Neuronal stem cell (in vitro differentiated cells): ENCODE measurements around the gene PKMYT1.

Experiments used
- DNase-seq: peaks from one replicate; pipeline ENCODE4 v3.0.0-alpha.2; 2013; ENCODE audit warnings: low spot score
- H2AFZ ChIP-seq: one replicate; pipeline ENCODE4 v1.6.1; 2013; ENCODE audit warnings: mild to moderate bottlenecking, low read length, inconsistent platforms
- H2AK5ac ChIP-seq: 2 replicates; pipeline ENCODE4 v1.6.1; 2013; ENCODE audit warnings: low read depth, mild to moderate bottlenecking, inconsistent platforms, low read length, moderate library complexity, mixed read lengths
- H2BK120ac ChIP-seq: 2 replicates; pipeline ENCODE4 v1.6.1; 2013; ENCODE audit warnings: low read depth, mild to moderate bottlenecking, inconsistent platforms, low read length, moderate library complexity, mixed read lengths
- H2BK12ac ChIP-seq: one replicate; pipeline ENCODE4 v1.6.1; 2013; ENCODE audit warnings: low read length, inconsistent platforms
- H2BK15ac ChIP-seq: 2 replicates; pipeline ENCODE4 v1.6.1; 2013; ENCODE audit warnings: mild to moderate bottlenecking, low read length, inconsistent platforms, mixed read lengths
- H2BK5ac ChIP-seq: one replicate; pipeline ENCODE4 v1.6.1; 2013; ENCODE audit warnings: inconsistent platforms, mild to moderate bottlenecking, low read length, moderate library complexity
- H3K14ac ChIP-seq: one replicate; pipeline ENCODE4 v1.6.1; 2013; ENCODE audit warnings: low read length, inconsistent platforms
- H3K18ac ChIP-seq: 2 replicates; pipeline ENCODE4 v1.6.1; 2013; ENCODE audit warnings: low read length, inconsistent platforms
- H3K23ac ChIP-seq: 2 replicates; pipeline ENCODE4 v1.6.1; 2013; ENCODE audit warnings: low read depth, mild to moderate bottlenecking, mixed read lengths, low read length, inconsistent platforms; ENCODE audit not compliant: poor library complexity
- H3K27ac ChIP-seq: replicated peaks from 3 replicates; pipeline ENCODE4 v1.5.1; 2013; ENCODE audit warnings: low read length, inconsistent platforms
- H3K27me3 ChIP-seq, 3 experiments: 2 replicates each; pipeline ENCODE4 v1.6.1; 2013; ENCODE audit warnings: low read length in 3 of 3, mild to moderate bottlenecking in 2 of 3, inconsistent platforms in 1 of 3, low read depth in 1 of 3, mixed read lengths in 1 of 3, moderate library complexity in 1 of 3; ENCODE audit not compliant: control insufficient read depth in 3 of 3, insufficient read depth in 3 of 3
- H3K36me3 ChIP-seq, 2 donors: replicated peaks in 1 of 2; 2 replicates each; pipeline ENCODE4 v1.6.1; 2013; ENCODE audit warnings: low read length in 2 of 2; ENCODE audit not compliant: control insufficient read depth in 2 of 2, insufficient read depth in 2 of 2
- H3K4ac ChIP-seq: 2 replicates; pipeline ENCODE4 v1.6.1; 2013; ENCODE audit warnings: inconsistent platforms, mild to moderate bottlenecking, low read length, moderate library complexity
- H3K4me1 ChIP-seq, 2 donors: 1 replicate in 1 of 2; 2 replicates in 1 of 2; pipeline ENCODE4 v1.6.1; 2013; ENCODE audit warnings: low read length in 2 of 2, low read depth in 1 of 2; ENCODE audit not compliant: control insufficient read depth in 2 of 2, insufficient read depth in 1 of 2
- H3K4me2 ChIP-seq: one replicate; pipeline ENCODE4 v1.6.1; 2013; ENCODE audit warnings: mild to moderate bottlenecking, low read length, inconsistent platforms; ENCODE audit not compliant: insufficient read depth, poor library complexity, severe bottlenecking
- H3K4me3 ChIP-seq, 2 donors: 2 replicates each; pipeline ENCODE4 v1.5.1; 2013; ENCODE audit warnings: low read length in 2 of 2, mild to moderate bottlenecking in 2 of 2, inconsistent platforms in 1 of 2, moderate library complexity in 1 of 2
- H3K79me1 ChIP-seq: one replicate; pipeline ENCODE4 v1.6.1; 2013; ENCODE audit warnings: low read depth, mild to moderate bottlenecking, inconsistent platforms, low read length, moderate library complexity
- H3K9ac ChIP-seq: one replicate; pipeline ENCODE4 v1.6.1; 2013; ENCODE audit warnings: mild to moderate bottlenecking, low read depth, low read length, inconsistent platforms; ENCODE audit not compliant: poor library complexity
- H3K9me3 ChIP-seq, 2 donors: replicated peaks in 1 of 2; 2 replicates each; pipeline versions ENCODE3 to v1.6.1; 2013; ENCODE audit warnings: low read length in 2 of 2, mild to moderate bottlenecking in 2 of 2, inconsistent platforms in 1 of 2, low read depth in 1 of 2, mixed read lengths in 1 of 2, moderate library complexity in 1 of 2; ENCODE audit not compliant: control insufficient read depth in 2 of 2, insufficient read depth in 1 of 2
- H4K8ac ChIP-seq: one replicate; pipeline ENCODE4 v1.6.1; 2013; ENCODE audit warnings: low read depth, mild to moderate bottlenecking, inconsistent platforms, low read length, moderate library complexity
- H4K91ac ChIP-seq: one replicate; pipeline ENCODE4 v1.6.1; 2013; ENCODE audit warnings: low read length, low read depth, mild to moderate bottlenecking, inconsistent platforms; ENCODE audit not compliant: poor library complexity
- whole genome bisulfite sequencing, 2 donors: extraction: QIAGEN DNeasy Blood & Tissue Kit; methylation state at CpG; one replicate each; pipeline ENCODE4 v1.1.7; 2013; ENCODE audit warnings: missing lambda C conversion rate in 2 of 2, mixed read lengths in 1 of 2; ENCODE audit not compliant: insufficient read length in 2 of 2, insufficient replicate concordance in 1 of 2; ENCODE audit errors: extremely low coverage in 2 of 2; 5-methylcytosine and 5-hydroxymethylcytosine counted together

The PKMYT1 gene

DNA sequence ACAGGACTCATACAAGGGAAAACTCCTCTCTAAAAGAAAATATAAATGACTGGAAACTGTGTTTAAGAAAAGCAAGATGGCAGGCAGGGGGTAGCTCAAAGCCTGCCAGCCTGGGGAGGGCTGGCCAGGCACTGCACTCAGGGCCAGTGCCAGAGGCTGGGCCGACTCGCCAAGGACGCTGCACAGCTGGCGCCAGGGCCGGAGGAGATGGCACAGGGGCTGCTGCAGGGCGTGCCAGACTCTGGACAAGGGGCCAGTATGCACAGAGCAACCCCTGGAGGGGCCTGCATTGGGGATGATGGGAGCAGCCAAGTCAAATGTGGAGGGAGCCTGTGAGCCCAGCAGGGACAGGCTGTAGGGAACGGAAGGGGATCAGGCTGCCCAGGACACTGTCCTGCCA lies 4.0 kb downstream of the PKMYT1 start:
- no peak overlapping the region for H2AK5ac ChIP-seq
- WGBS, 2 donors, result no CpG with 5 or more reads among the region's 7 CpGs

DNA sequence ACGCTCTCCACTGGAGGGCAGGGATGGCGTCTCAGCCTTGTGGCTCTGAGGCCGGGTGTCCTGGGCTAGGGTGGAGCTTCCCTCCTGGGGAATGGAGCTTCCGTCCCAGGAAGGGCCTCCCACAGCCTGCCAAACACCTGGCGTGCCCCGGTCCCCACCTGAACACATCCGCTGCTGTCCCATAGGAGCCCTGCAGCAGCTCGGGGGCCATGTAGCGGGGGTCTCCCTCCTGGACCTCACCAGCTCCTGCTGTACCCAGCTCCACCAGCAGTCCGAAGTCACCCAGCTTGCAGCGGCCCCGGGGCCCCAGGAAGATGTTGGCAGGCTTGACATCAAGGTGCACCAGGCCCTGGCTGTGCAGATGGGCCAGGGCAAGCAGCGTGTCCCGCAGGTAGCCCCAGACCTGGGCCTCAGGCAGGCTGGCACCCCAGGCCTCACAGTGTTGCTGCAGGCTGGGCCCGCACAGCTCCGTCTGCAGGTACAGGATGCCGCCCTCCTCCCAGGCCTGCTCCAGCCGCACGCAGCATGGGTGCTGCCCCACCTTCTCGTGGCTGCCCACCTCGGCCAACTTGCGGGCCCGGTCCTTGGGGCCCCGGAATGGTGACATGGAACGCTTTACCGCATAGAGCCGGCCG lies 5.0 kb downstream of the PKMYT1 start:
- H3K79me1 ChIP-seq, result peaks cover 16% of the 10 kb centered on the region
- no peak overlapping the region for H2AK5ac ChIP-seq
- H3K9me3 ChIP-seq, result no peaks in the 10 kb centered on the region
- no peak overlapping the region for H4K8ac ChIP-seq
- no peak for DNase-seq
- peak overlapping the region; percentile 60 for H3K9ac ChIP-seq
- peaks cover 32 to 80% of the 10 kb centered on the region in 2 donors for H3K36me3 ChIP-seq
- no peak overlapping the region for H2AFZ ChIP-seq
- no peaks in the 10 kb centered on the region for H3K27me3 ChIP-seq
- H3K27ac ChIP-seq, result no peak overlapping the region
- no peak overlapping the region for H2BK12ac ChIP-seq
- no peak overlapping the region for H3K18ac ChIP-seq
- peak overlapping the region; percentile 43 for H3K23ac ChIP-seq
- no peak overlapping the region for H2BK5ac ChIP-seq
- no peak overlapping the region for H4K91ac ChIP-seq
- H2BK15ac ChIP-seq, result no peak overlapping the region
- H3K4me3 ChIP-seq, result no peak overlapping the region
- H2BK120ac ChIP-seq, result no peak overlapping the region
- H3K4me1 ChIP-seq, result peaks cover 12 to 13% of the 10 kb centered on the region in 2 donors
- no peak overlapping the region for H3K4ac ChIP-seq
- WGBS, 2 donors, result no CpG with 5 or more reads among the region's 28 CpGs
- no peak overlapping the region for H3K14ac ChIP-seq
- no peak overlapping the region for H3K4me2 ChIP-seq

More for the DNA sequence above, 4.0 kb downstream of the PKMYT1 start:
- H3K27me3 ChIP-seq, result no peaks in the 10 kb centered on the region
- no peak overlapping the region for H2AFZ ChIP-seq
- no peak for DNase-seq
- no peak overlapping the region for H3K27ac ChIP-seq
- H2BK120ac ChIP-seq, result no peak overlapping the region
- no peaks in the 10 kb centered on the region for H3K9me3 ChIP-seq
- H3K4ac ChIP-seq, result no peak overlapping the region
- no peak overlapping the region for H4K8ac ChIP-seq
- no peak overlapping the region for H3K9ac ChIP-seq
- no peak overlapping the region for H2BK12ac ChIP-seq
- H3K14ac ChIP-seq, result no peak overlapping the region
- H3K4me2 ChIP-seq, result no peak overlapping the region
- no peak overlapping the region for H4K91ac ChIP-seq
- H3K36me3 ChIP-seq, result peaks cover 31 to 76% of the 10 kb centered on the region in 2 donors
- no peak overlapping the region for H2BK5ac ChIP-seq
- H3K23ac ChIP-seq, result no peak overlapping the region
- peaks cover 10% of the 10 kb centered on the region for H3K79me1 ChIP-seq
- peaks cover 7 to 10% of the 10 kb centered on the region in 2 donors for H3K4me1 ChIP-seq
- no peak overlapping the region for H3K18ac ChIP-seq
- no peak overlapping the region for H3K4me3 ChIP-seq
- H2BK15ac ChIP-seq, result no peak overlapping the region

DNA sequence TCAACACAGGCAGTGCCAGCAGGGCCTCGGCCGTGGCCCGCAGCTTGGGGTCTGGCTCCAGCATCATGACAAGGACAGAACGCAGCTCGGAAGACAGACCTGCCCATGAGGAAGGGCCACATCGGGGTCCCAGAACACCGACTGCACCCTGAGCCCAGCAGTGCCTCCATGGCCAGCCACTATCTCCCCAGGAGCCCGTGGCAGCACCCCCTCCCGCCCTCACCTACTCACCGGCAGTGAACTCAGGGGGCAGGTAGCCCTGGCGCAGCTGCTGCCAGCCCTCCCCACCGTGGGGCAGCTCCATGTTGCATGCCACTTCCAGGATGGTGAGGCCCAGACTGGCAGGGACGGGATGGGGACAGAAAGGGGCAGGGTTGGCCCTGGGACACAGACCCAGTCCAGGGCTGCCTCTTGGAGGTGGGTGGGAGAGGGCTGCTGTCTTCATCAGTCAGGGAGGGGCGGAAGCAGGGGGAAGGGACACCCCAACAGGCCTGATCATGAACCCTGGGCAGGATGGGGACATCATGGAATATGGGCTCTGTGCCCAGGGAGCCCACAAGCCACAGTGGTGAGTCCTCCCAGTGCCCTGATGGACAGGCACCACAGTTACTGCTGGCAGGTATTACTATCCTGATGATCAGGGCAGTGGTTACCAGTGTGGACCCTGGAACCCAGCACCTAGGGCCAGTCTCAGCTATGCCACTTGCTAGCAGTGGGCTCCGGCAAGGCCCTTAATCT lies 5.8 kb downstream of the PKMYT1 start:
- Histone ChIP-seq H3K9me3 (no peaks in the 10 kb centered on the region), H2BK12ac (no peak overlapping the region), H3K36me3 (peaks cover 32 to 80% of the 10 kb centered on the region in 2 donors), H2BK15ac (no peak overlapping the region), H3K27ac (no peak overlapping the region), H3K4me3 (no peak overlapping the region), H4K91ac (no peak overlapping the region), H3K4ac (no peak overlapping the region), H3K4me2 (no peak overlapping the region), H3K18ac (no peak overlapping the region), H2AK5ac (no peak overlapping the region), H3K9ac (no peak overlapping the region), H4K8ac (peak overlapping the region; percentile 65), H3K23ac (peak overlapping the region; percentile 73), H3K4me1 (peaks cover 9% of the 10 kb centered on the region in 2 donors), H3K27me3 (no peaks in the 10 kb centered on the region), H3K14ac (no peak overlapping the region), H2BK5ac (no peak overlapping the region), H3K79me1 (peaks cover 16% of the 10 kb centered on the region), H2AFZ (no peak overlapping the region), H2BK120ac (no peak overlapping the region)
- no peak for DNase-seq
- WGBS, 2 donors, result no CpG with 5 or more reads among the region's 15 CpGs

DNA sequence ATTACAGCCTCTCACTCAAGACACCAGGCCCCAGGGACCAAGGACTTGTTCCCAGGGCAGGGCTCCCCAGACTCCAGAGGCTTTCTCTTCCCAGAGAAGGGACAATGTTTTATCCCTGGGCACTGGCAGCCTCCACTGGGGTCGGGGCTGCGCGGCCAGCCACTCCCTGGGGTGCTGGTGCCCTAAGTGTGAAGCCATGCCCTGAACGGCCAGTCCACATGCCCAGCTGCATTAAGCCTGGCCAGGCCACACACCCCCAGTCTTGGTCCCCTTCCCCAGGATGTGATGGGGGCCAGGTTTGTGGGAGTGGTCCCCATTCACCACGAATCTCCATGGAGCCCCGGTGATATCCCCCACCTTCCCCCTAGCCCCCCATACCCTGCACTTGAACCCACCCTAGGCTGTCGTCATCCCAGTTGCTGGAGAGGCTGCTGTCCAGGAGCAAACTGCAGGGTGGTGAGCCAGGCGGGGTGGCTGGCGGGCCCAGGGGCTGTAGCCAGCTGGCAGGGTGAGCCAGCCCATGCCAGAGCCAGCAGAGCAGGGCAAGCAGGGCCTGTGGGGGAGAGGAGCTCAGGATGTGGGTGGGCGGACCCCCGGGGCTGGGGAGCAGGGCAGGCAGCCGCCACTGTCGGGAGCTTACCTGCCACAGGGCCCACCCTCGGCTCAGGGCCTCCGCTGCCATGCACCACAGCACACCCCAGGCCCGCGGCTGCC lies 6.5 kb downstream of the PKMYT1 start:
- H2AK5ac ChIP-seq, result no peak overlapping the region
- no peak overlapping the region for H3K4ac ChIP-seq
- H2BK15ac ChIP-seq, result no peak overlapping the region
- H4K8ac ChIP-seq, result peak overlapping the region; percentile 65
- peaks cover 32 to 76% of the 10 kb centered on the region in 2 donors for H3K36me3 ChIP-seq
- H4K91ac ChIP-seq, result no peak overlapping the region
- H2BK5ac ChIP-seq, result no peak overlapping the region
- no peak overlapping the region for H2BK12ac ChIP-seq
- H3K9me3 ChIP-seq, result no peaks in the 10 kb centered on the region
- H3K4me3 ChIP-seq, result no peak overlapping the region
- no peak overlapping the region for H3K14ac ChIP-seq
- no CpG with 5 or more reads among the region's 17 CpGs for WGBS, 2 donors
- no peak overlapping the region for H3K4me2 ChIP-seq
- no peak overlapping the region for H3K9ac ChIP-seq
- H3K27me3 ChIP-seq, result no peaks in the 10 kb centered on the region
- peaks cover 15% of the 10 kb centered on the region for H3K79me1 ChIP-seq
- no peak overlapping the region for H3K27ac ChIP-seq
- no peak overlapping the region for H2AFZ ChIP-seq
- H3K23ac ChIP-seq, result peak overlapping the region; percentile 73
- H3K18ac ChIP-seq, result no peak overlapping the region
- no peak overlapping the region for H2BK120ac ChIP-seq
- peaks cover 7 to 9% of the 10 kb centered on the region in 2 donors for H3K4me1 ChIP-seq
- DNase-seq, result no peak
